Motor neuron (in vitro differentiated cells): ENCODE measurements around the gene PCLO. TPM values are rescaled to one million over a fixed set of nuclear protein-coding genes. Genes with fewer than 3 reads are reported as not detected.

Experiments used
- ATAC-seq, 8 experiments: fragments of 200-7000 bp; cut with Tn5 transposase; replicated peaks in 6 of 8; 2 replicates each; pipeline ENCODE4 v1.8.0; 2021; ENCODE audit warnings: mild to moderate bottlenecking in 8 of 8, moderate library complexity in 8 of 8
- H3K27ac ChIP-seq, 2 donors: fragments of 250-450 bp; sonication (Bioruptor Pico); 2 replicates each; pipeline ENCODE4 v1.9.0; 2021; ENCODE audit warnings: antibody characterized with exemption in 2 of 2, mild to moderate bottlenecking in 2 of 2, moderate library complexity in 1 of 2
- H3K4me1 ChIP-seq, 2 donors: fragments of 250-450 bp; sonication (Bioruptor Pico); replicated peaks in 1 of 2; 2 replicates each; pipeline ENCODE4 v1.6.1; 2021; ENCODE audit warnings: antibody characterized with exemption in 2 of 2, mild to moderate bottlenecking in 2 of 2, moderate library complexity in 1 of 2
- H3K4me3 ChIP-seq, 5 donors: fragments of 250-450 bp; sonication (Bioruptor Pico); 2 replicates each; pipeline ENCODE4 v1.9.0; 2021; ENCODE audit warnings: antibody characterized with exemption in 5 of 5, mild to moderate bottlenecking in 5 of 5, moderate library complexity in 4 of 5
- WGBS, 10 experiments: fragments of 450-650 bp; shearing (Covaris generic); methylation state at CpG; one replicate each; pipeline ENCODE4 v1.0.0; 2022; 5-methylcytosine and 5-hydroxymethylcytosine counted together
- in situ Hi-C, 9 experiments: fragments of 400-800 bp; cut with MboI; loops; one replicate each; pipeline ENCODE4 v1.15.0; 2021; ENCODE audit warnings: low sequenced_read_pairs in 9 of 9, low pct_unique_long_range_greater_than_20kb in 2 of 9; ENCODE audit not compliant: unreplicated experiment in 9 of 9
- total RNA-seq, 8 experiments: library from RNA; unstranded; fragments of 300-600 nt; gene quantifications; 2 replicates each; pipeline versions ENCODE4 v1.2.3 to v1.2.4, GENCODE V29; 2022

PCLO gene
- total RNA-seq, 8 experiments from 2014 or later, result 0.20 to 65.9 (median 20.3) TPM

GRCh38 chr7:83015916-83016315 is 146.8 kb downstream of the PCLO start:
- 0 to 100% (median 42%) methylated on average over 2 of the region's 2 CpGs; no CpG with 5 or more reads in 1 of the 10 experiments for WGBS, 10 experiments
- Histone ChIP-seq H3K4me1 (no peaks in the 10 kb centered on the region), H3K27ac (no peak overlapping the region), H3K4me3 (no peak overlapping the region)
- in situ Hi-C loops, result no loop called here
- no peak for ATAC-seq

- ATAC-seq, result peak in 1 of 8 experiments; percentile 55
- 0 to 100% (median 60%) methylated on average over 1 of the region's 1 CpG; no CpG with 5 or more reads in 5 of the 10 experiments for WGBS, 10 experiments
- Histone ChIP-seq H3K4me1 (no peaks in the 10 kb centered on the region), H3K27ac (no peak overlapping the region), H3K4me3 (no peak overlapping the region)
- in situ Hi-C loops, result no loop called here
These were observed 148.1 kb downstream of the PCLO start for GRCh38 chr7:83014546-83014945.

- Histone ChIP-seq H3K4me3 (no peak overlapping the region), H3K4me1 (no peaks in the 10 kb centered on the region), H3K27ac (no peak overlapping the region)
- ATAC-seq, result no peak
- in situ Hi-C loops, result no loop called here
- 13 to 100% (median 100%) methylated on average over 1 of the region's 1 CpG; no CpG with 5 or more reads in 4 of the 10 experiments for WGBS, 10 experiments
These were observed 150.7 kb downstream of the PCLO start for GRCh38 chr7:83011954-83012353.

GRCh38 chr7:83005410-83005809 is 157.3 kb downstream of the PCLO start:
- WGBS, 10 experiments, result 0 to 40% (median 10%) methylated on average over 1 of the region's 1 CpG; no CpG with 5 or more reads in 1 of the 10 experiments
- no peak for ATAC-seq
- Histone ChIP-seq H3K4me1 (no peaks in the 10 kb centered on the region), H3K27ac (no peak overlapping the region), H3K4me3 (no peak overlapping the region)
- in situ Hi-C loops, result no loop called here

- no peak for ATAC-seq
- Histone ChIP-seq H3K27ac (no peak overlapping the region), H3K4me1 (no peaks in the 10 kb centered on the region), H3K4me3 (no peak overlapping the region)
- 50 to 100% (median 92%) methylated on average over 1 to 3 of the region's 3 CpGs; no CpG with 5 or more reads in 5 of the 10 experiments for WGBS, 10 experiments
- in situ Hi-C loops, result no loop called here
These were observed 161.2 kb downstream of the PCLO start for GRCh38 chr7:83001362-83002040.

GRCh38 chr7:82998436-82998835 is 164.2 kb downstream of the PCLO start:
- no peak for ATAC-seq
- Histone ChIP-seq H3K4me1 (no peaks in the 10 kb centered on the region), H3K27ac (no peak overlapping the region), H3K4me3 (no peak overlapping the region)
- in situ Hi-C loops, result no loop called here

- ATAC-seq, result peak in 1 of 8 experiments; percentile 12
- H3K4me1 ChIP-seq, result peaks cover 3 to 5% of the 10 kb centered on the region in 2 donors
- WGBS, 10 experiments, result 6 to 100% (median 85%) methylated on average over 1 to 2 of the region's 2 CpGs
- in situ Hi-C loops, result no loop called here
- no peak overlapping the region for H3K27ac ChIP-seq
- no peak overlapping the region for H3K4me3 ChIP-seq
These were observed 177.4 kb downstream of the PCLO start for GRCh38 chr7:82985144-82985802.

- Histone ChIP-seq H3K4me3 (no peak overlapping the region), H3K27ac (no peak overlapping the region), H3K4me1 (peaks cover 3 to 5% of the 10 kb centered on the region in 2 donors)
- in situ Hi-C loops, result no loop called here
- no peak for ATAC-seq
- WGBS, 10 experiments, result 30 to 92% (median 82%) methylated on average over 1 to 4 of the region's 4 CpGs; no CpG with 5 or more reads in 3 of the 10 experiments
These were observed 182.4 kb downstream of the PCLO start for GRCh38 chr7:82980130-82980788.

GRCh38 chr7:82975811-82976468 is 186.7 kb downstream of the PCLO start:
- Histone ChIP-seq H3K27ac (no peak overlapping the region), H3K4me3 (no peak overlapping the region), H3K4me1 (peaks cover 0 to 4% of the 10 kb centered on the region in 2 donors)
- in situ Hi-C loops, result no loop called here
- WGBS, 10 experiments, result 10 to 100% (median 92%) methylated on average over 1 to 2 of the region's 2 CpGs; no CpG with 5 or more reads in 3 of the 10 experiments
- ATAC-seq, result no peak

GRCh38 chr7:82972135-82972534 is 190.5 kb downstream of the PCLO start:
- no peak overlapping the region for H3K4me3 ChIP-seq
- peaks cover 0 to 4% of the 10 kb centered on the region in 2 donors for H3K4me1 ChIP-seq
- 13 to 92% (median 67%) methylated on average over 1 of the region's 1 CpG; no CpG with 5 or more reads in 1 of the 10 experiments for WGBS, 10 experiments
- H3K27ac ChIP-seq, result no peak overlapping the region
- in situ Hi-C loops, result no loop called here
- ATAC-seq, result no peak

GRCh38 chr7:82965088-82966036 is 197.3 kb downstream of the PCLO start:
- no peak overlapping the region for H3K27ac ChIP-seq
- 12 to 100% (median 97%) methylated on average over 2 of the region's 2 CpGs; no CpG with 5 or more reads in 1 of the 10 experiments for WGBS, 10 experiments

GRCh38 chr7:82964150-82964882 is 198.4 kb downstream of the PCLO start:
- 10 to 100% (median 95%) methylated on average over 1 of the region's 1 CpG; no CpG with 5 or more reads in 4 of the 10 experiments for WGBS, 10 experiments
- ATAC-seq, result no peak

More at GRCh38 chr7:82965088-82966036, 197.3 kb downstream of the PCLO start:
- in situ Hi-C loops, result no loop called here
- H3K4me3 ChIP-seq, result no peak overlapping the region
- ATAC-seq, result no peak
- no peaks in the 10 kb centered on the region for H3K4me1 ChIP-seq

More at GRCh38 chr7:82964150-82964882, 198.4 kb downstream of the PCLO start:
- in situ Hi-C loops, result no loop called here
- Histone ChIP-seq H3K4me1 (no peaks in the 10 kb centered on the region), H3K4me3 (no peak overlapping the region), H3K27ac (no peak overlapping the region)
